ENCODE measurements around the gene GON4L.
"Not testable (repeated sequence)": the region's sequence is repeated elsewhere in the genome, so short reads cannot be mapped to it uniquely, and the experiment has no call there.

Gene GON4L

GRCh38 chr1:155834296-155834926, 22.6 kb downstream of the GON4L start:
- in situ Hi-C loops (cut with HindIII; ENCODE audit: low sequenced_read_pairs) = no loop called here

DNA sequence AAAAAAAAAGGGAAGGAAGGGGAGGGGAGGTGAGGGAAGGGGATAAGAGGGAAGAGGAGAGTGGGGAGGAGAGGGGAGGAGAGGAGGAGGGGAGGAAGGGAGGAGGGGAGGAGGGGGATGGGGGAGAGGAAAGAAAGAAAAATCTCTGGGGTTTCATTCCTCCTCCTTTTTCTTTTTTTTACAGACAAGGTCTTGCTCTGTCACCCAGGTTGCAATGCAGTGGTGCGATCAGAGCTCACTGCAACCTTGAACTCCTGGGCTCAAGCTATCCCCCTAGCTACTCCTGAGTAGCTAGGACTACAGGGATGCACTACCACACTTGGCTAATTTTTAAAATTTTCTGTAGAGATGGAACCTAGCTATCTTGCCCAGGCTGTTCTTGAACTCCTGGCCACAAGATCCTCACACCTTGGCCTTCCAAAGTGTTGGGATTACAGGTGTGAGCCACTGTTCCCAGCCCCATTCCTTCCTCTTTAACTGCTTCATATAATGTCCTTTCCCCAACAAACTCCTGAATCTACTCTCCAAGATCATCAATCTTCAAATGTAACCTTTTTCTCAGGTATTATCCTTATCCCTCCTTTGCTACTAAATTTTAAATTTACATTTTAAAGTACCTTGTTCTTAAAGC, 23.2 kb downstream of the GON4L start:
- in situ Hi-C loops (cut with HindIII; ENCODE audit: low sequenced_read_pairs) = no loop called here

DNA sequence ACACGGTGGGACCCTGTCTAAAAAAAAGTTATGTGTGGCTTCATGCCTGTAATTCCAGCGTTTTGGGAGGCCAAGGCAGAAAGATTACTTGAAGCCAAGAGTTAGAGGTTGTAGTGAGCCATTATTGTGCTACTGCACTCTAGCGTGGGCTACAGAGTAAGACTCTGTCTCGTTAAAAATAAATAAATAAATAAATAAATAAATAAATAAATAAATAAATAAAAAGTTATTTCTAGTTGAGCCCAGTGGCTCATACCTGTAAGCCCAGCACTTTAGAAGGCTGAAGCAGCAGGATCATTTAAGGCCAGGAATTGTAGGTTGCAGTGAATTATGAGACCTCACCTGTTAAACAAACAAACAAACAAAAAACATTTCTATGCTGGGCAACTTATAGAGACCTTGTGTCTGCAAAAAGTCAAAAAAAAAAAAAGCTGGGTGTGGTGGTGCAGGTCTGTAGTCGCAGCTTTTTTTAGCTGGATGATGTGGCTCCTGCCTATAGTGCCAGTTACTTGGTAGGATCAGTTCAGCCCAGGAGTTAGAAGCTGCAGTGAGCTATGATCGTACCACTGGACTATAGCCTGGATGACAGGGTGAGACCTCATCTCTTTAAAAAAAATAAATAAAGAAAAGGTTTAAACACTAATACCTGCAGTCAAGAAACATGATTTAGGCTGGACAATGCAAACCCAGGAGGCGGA, 25.6 kb downstream of the GON4L start:
- in situ Hi-C loops (cut with HindIII; ENCODE audit: low sequenced_read_pairs) = no loop called here

DNA sequence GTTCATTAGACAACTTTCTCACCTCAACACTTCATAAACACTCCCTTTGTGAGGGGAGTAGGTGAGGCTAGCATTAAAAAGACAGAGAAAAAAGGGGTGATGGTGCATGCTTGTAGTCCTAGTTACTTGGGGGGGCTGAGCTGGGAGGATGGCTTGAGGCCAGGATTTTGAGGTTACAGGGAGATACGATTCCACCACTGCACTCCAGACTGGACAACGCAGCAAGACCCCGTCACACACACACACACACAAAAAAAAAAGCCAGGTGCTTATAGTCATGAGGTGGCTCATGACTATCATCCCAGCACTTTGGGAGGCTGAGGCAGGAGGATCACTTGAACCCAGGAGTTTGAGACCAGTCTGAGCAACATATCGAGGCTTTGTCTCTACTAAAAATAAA, 29.6 kb downstream of the GON4L start:
- in situ Hi-C loops (cut with HindIII; ENCODE audit: low sequenced_read_pairs) = no loop called here

DNA sequence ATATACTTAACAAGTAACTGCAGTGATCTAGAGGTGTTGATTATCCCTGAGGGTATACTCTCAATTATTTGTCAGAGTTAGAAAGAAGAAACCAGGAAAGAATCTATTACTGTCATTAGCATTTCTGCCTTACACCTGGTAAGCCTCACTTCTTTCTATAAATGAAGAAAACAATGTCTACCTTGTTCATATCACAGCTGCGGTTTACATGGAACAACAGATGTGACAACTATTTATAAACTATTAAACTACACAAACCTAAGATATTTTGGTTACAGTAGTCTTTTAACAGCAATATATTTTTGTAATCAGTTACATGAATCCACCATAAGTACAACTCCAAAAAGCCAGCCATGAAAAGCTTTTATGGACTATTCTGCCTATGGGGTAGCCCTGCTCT, 40.7 kb downstream of the GON4L start:
- in situ Hi-C loops (cut with HindIII; ENCODE audit: low sequenced_read_pairs) = no loop called here

DNA sequence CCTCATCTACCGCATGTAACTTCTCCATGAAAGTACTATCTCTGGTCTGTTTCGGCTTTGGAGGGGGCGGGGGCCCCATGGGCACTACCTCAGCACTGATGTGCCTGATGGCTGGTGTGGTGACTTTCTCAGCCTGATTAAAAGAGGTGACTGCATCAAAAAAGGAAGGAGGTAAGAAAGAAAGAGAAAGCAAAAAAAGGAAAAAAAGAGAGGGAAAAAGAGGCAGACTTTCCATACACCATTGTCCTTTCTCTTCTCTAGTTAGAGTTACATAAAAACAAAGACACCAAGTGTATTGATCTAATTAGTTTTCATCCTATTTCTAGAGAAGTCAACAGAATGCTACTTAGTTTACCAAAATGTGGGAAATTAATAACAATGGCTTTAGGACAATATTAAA, 43.3 kb downstream of the GON4L start:
- in situ Hi-C loops (cut with HindIII; ENCODE audit: low sequenced_read_pairs) = no loop called here

- in situ Hi-C loops (cut with HindIII; ENCODE audit: low sequenced_read_pairs) = no loop called here
Measured at GRCh38 chr1:155812878-155813277, 44.1 kb downstream of the GON4L start.

- in situ Hi-C loops (cut with HindIII; ENCODE audit: low sequenced_read_pairs) = no loop called here
Measured at GRCh38 chr1:155809088-155809487, 47.9 kb downstream of the GON4L start.

GRCh38 chr1:155801149-155801548, 55.9 kb downstream of the GON4L start:
- in situ Hi-C loops (cut with HindIII; ENCODE audit: low sequenced_read_pairs) = loop anchor here (5.0 kb wide), 1 partner anchor 61 kb away; no protein-coding TSS in a partner anchor

DNA sequence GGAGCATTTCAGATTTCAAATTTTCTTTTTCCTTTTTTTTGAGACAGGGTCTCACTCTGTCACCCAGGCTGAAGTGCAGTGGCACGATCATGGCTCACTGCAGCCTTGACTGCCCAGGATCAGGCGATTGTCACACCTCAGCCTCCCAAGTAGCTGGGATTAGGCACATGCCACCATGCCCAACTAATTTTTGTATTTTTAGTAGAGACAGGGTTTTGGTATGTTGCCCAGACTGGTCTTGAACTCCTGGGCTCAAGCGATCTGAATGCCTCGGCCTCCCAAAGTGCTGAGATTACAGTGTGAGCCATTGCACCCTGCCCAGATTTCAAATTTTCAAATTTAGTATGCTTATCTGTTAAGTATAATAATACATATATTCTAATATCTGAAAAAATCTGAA, 61.4 kb downstream of the GON4L start:
- in situ Hi-C loops (cut with HindIII; ENCODE audit: low sequenced_read_pairs) = not testable (repeated sequence)

GRCh38 chr1:155794605-155795245, 62.3 kb downstream of the GON4L start:
- in situ Hi-C loops (cut with HindIII; ENCODE audit: low sequenced_read_pairs) = no loop called here

- in situ Hi-C loops (cut with HindIII; ENCODE audit: low sequenced_read_pairs) = no loop called here
Measured at GRCh38 chr1:155793213-155793612, 63.8 kb downstream of the GON4L start.

- in situ Hi-C loops (cut with HindIII; ENCODE audit: low sequenced_read_pairs) = no loop called here
Measured at GRCh38 chr1:155777582-155777981, 79.4 kb downstream of the GON4L start.

- in situ Hi-C loops (cut with HindIII; ENCODE audit: low sequenced_read_pairs) = no loop called here
Measured at GRCh38 chr1:155776414-155776813, 80.6 kb downstream of the GON4L start.

GRCh38 chr1:155773221-155773620, 83.8 kb downstream of the GON4L start:
- in situ Hi-C loops (cut with HindIII; ENCODE audit: low sequenced_read_pairs) = no loop called here

GRCh38 chr1:155769257-155769656, 87.8 kb downstream of the GON4L start:
- in situ Hi-C loops (cut with HindIII; ENCODE audit: low sequenced_read_pairs) = loop anchor here (10.0 kb wide), 1 partner anchor 76 kb away; no protein-coding TSS in a partner anchor

DNA sequence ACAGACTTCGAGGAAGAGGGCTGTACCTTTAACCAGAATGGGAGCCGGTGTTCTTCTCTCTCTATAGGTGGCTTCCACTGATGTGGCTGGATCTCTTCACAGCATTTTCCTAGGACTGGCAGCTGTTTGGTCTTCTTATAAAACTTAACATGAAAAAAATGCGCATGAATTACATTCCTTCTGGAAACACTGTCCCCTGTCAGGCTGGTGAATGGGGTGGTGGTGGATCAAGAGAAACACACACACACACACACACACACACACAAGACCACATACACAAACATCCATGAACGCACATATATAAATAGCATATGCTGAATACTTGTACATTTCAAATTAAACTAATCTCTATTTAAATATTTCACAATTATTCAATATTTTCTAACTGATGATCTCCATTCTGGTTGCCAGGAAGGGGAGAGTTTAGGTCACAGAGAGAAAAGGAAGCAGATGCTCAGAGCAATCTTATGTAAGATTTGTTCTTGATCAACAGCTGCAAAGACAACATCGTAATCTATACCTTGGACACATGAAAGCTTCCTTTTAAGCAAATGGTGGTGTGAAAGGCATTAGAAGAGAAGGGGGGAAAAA, 89.5 kb downstream of the GON4L start:
- in situ Hi-C loops (cut with HindIII; ENCODE audit: low sequenced_read_pairs) = loop anchor here (10.0 kb wide), 1 partner anchor 77 kb away; no protein-coding TSS in a partner anchor

GRCh38 chr1:155763989-155764388, 93.0 kb downstream of the GON4L start:
- in situ Hi-C loops (cut with HindIII; ENCODE audit: low sequenced_read_pairs) = loop anchor here (10.0 kb wide), 1 partner anchor 81 kb away; no protein-coding TSS in a partner anchor

GRCh38 chr1:155763090-155763815, 93.8 kb downstream of the GON4L start:
- in situ Hi-C loops (cut with HindIII; ENCODE audit: low sequenced_read_pairs) = loop anchor here (10.0 kb wide), 1 partner anchor 82 kb away; no protein-coding TSS in a partner anchor

- in situ Hi-C loops (cut with HindIII; ENCODE audit: low sequenced_read_pairs) = loop anchor here (10.0 kb wide), 1 partner anchor 83 kb away; no protein-coding TSS in a partner anchor
Measured at GRCh38 chr1:155761736-155762405, 95.1 kb downstream of the GON4L start.
